IMR-90 (cell line): ENCODE data around the gene ORC1. TPM values are rescaled to one million over a fixed set of nuclear protein-coding genes. Genes with fewer than 3 reads are reported as not detected.

Source experiments
- ATAC-seq: fragments of 200-7000 bp; cut with Tn5 transposase; 2 replicates; pipeline ENCODE4 v1.9.1; 2020; ENCODE audit warnings: low read depth, mild to moderate bottlenecking, moderate library complexity
- BruUV-seq: library from RNA; stranded (reverse); fragments of 400-500 nt; replicated peaks from 2 replicates; lab custom pipeline; 2021; lab: Mats Ljungman, UMichigan
- CTCF ChIA-PET: fragments of 300-600 bp; formaldehyde crosslinking; extraction: SDS; loops from one replicate; lab custom pipeline; 2021; ENCODE audit warnings: antibody characterized with exemption; lab: Yijun Ruan, JAX
- POLR2A ChIA-PET: fragments of 300-600 bp; sonication (Branson Sonifier 250); formaldehyde crosslinking; loops from one replicate; lab custom pipeline; 2022; ENCODE audit warnings: antibody characterized with exemption; ENCODE audit not compliant: unreplicated experiment; lab: Charles Lee
- DNase-seq: peaks from one replicate; pipeline ENCODE4 v3.0.0; 2013
- H2AFZ ChIP-seq: replicated peaks from 2 replicates; pipeline ENCODE3; 2013; ENCODE audit warnings: low read length, mild to moderate bottlenecking; ENCODE audit not compliant: poor library complexity
- H2AK5ac ChIP-seq: 2 replicates; pipeline ENCODE4 v1.6.1; 2013; ENCODE audit warnings: low read depth, low read length, inconsistent platforms
- H2AK9ac ChIP-seq: replicated peaks from 2 replicates; pipeline ENCODE3; 2013; ENCODE audit warnings: mild to moderate bottlenecking, low read depth, low read length, moderate library complexity; ENCODE audit not compliant: poor library complexity
- H2BK120ac ChIP-seq: 2 replicates; pipeline ENCODE4 v1.6.1; 2013; ENCODE audit warnings: low read depth, low read length, inconsistent platforms
- H2BK15ac ChIP-seq: 3 replicates; pipeline ENCODE4 v1.6.1; 2013; ENCODE audit warnings: low read depth, low read length, inconsistent platforms
- H2BK20ac ChIP-seq: 2 replicates; pipeline ENCODE4 v1.6.1; 2013; ENCODE audit warnings: low read depth, mild to moderate bottlenecking, inconsistent platforms, low read length, moderate library complexity
- H2BK5ac ChIP-seq: 2 replicates; pipeline ENCODE4 v1.6.1; 2013; ENCODE audit warnings: mild to moderate bottlenecking, low read depth, low read length, inconsistent platforms; ENCODE audit not compliant: poor library complexity, severe bottlenecking
- H3K14ac ChIP-seq: replicated peaks from 2 replicates; pipeline ENCODE4 v1.6.1; 2013; ENCODE audit warnings: low read depth, low read length, inconsistent platforms
- H3K18ac ChIP-seq: 2 replicates; pipeline ENCODE4 v1.6.1; 2013; ENCODE audit warnings: low read depth, low read length, control low read depth
- H3K23ac ChIP-seq: 2 replicates; pipeline ENCODE4 v1.6.1; 2013; ENCODE audit warnings: low read depth, low read length, inconsistent platforms
- H3K27ac ChIP-seq: 2 replicates; pipeline ENCODE4 v1.5.1; 2013; ENCODE audit warnings: mild to moderate bottlenecking, control low read depth, low read length; ENCODE audit not compliant: insufficient read depth
- H3K27me3 ChIP-seq: 2 replicates; pipeline ENCODE4 v1.6.1; 2013; ENCODE audit warnings: low read length; ENCODE audit not compliant: control insufficient read depth, insufficient read depth
- H3K36me3 ChIP-seq: 2 replicates; pipeline ENCODE4 v1.6.1; 2013; ENCODE audit warnings: low read length, mixed read lengths; ENCODE audit not compliant: control insufficient read depth, insufficient read depth
- H3K4ac ChIP-seq: 2 replicates; pipeline ENCODE4 v1.6.1; 2013; ENCODE audit warnings: low read depth, low read length, inconsistent platforms
- H3K4me1 ChIP-seq: 2 replicates; pipeline ENCODE4 v1.6.1; 2013; ENCODE audit warnings: low read length, mixed read lengths; ENCODE audit not compliant: control insufficient read depth, insufficient read depth
- H3K4me2 ChIP-seq: 2 replicates; pipeline ENCODE4 v1.6.1; 2013; ENCODE audit warnings: low read depth, mild to moderate bottlenecking, control low read depth, low read length, moderate library complexity
- H3K4me3 ChIP-seq: 2 replicates; pipeline ENCODE4 v1.5.1; 2013; ENCODE audit warnings: low read depth, mild to moderate bottlenecking, control low read depth, low read length, moderate library complexity; ENCODE audit not compliant: insufficient read depth
- H3K56ac ChIP-seq: 2 replicates; pipeline ENCODE4 v1.6.1; 2013; ENCODE audit warnings: low read length, inconsistent platforms; ENCODE audit not compliant: insufficient read depth; ENCODE audit errors: extremely low read depth
- H3K79me1 ChIP-seq, 2 experiments: 2 replicates each; pipeline ENCODE4 v1.6.1; 2013; ENCODE audit warnings: low read length in 2 of 2, inconsistent platforms in 1 of 2, low read depth in 1 of 2
- H3K9ac ChIP-seq: 2 replicates; pipeline ENCODE4 v1.6.1; 2013; ENCODE audit warnings: low read depth, low read length, control low read depth
- H3K9me1 ChIP-seq: 2 replicates; pipeline ENCODE4 v1.6.1; 2013; ENCODE audit warnings: low read length, inconsistent platforms; ENCODE audit not compliant: insufficient read depth
- H3K9me3 ChIP-seq: 2 replicates; pipeline ENCODE4 v1.6.1; 2013; ENCODE audit warnings: low read length; ENCODE audit not compliant: control insufficient read depth, insufficient read depth
- H4K20me1 ChIP-seq: 2 replicates; pipeline ENCODE4 v1.6.1; 2013; ENCODE audit warnings: low read length, inconsistent platforms; ENCODE audit not compliant: insufficient read depth
- H4K5ac ChIP-seq: 2 replicates; pipeline ENCODE4 v1.6.1; 2013; ENCODE audit warnings: mild to moderate bottlenecking, low read depth, low read length, control low read depth
- H4K8ac ChIP-seq, 2 experiments: 2 replicates each; pipeline ENCODE4 v1.6.1; 2013; ENCODE audit warnings: low read depth in 2 of 2, low read length in 2 of 2, control low read depth in 1 of 2, inconsistent platforms in 1 of 2
- H4K91ac ChIP-seq: 2 replicates; pipeline ENCODE4 v1.6.1; 2013; ENCODE audit warnings: low read depth, low read length, inconsistent platforms; ENCODE audit not compliant: insufficient read depth
- ELK1 ChIP-seq: fragments of 150-350 bp; IDR thresholded peaks from 2 replicates; pipeline ENCODE4 v1.6.1; 2016; ENCODE audit warnings: low read depth, mild to moderate bottlenecking, low read length, moderate library complexity, borderline replicate concordance
- FOS ChIP-seq: fragments of 150-350 bp; IDR thresholded peaks from 2 replicates; pipeline ENCODE4 v1.6.1; 2016; ENCODE audit warnings: low read depth, low read length
- MAFK ChIP-seq: IDR thresholded peaks from 2 replicates; pipeline ENCODE4 v1.6.1; 2012; ENCODE audit warnings: low read depth, low read length, improper control_type of control experiment
- MAZ ChIP-seq: IDR thresholded peaks from 2 replicates; pipeline ENCODE4 v1.6.1; 2012; ENCODE audit warnings: low read depth, mild to moderate bottlenecking, low read length, improper control_type of control experiment, moderate library complexity, borderline replicate concordance
- MXI1 ChIP-seq: IDR thresholded peaks from 2 replicates; pipeline ENCODE4 v1.6.1; 2012; ENCODE audit warnings: low read depth, mild to moderate bottlenecking, low read length, moderate library complexity, borderline replicate concordance
- RAD21 ChIP-seq: IDR thresholded peaks from 2 replicates; pipeline ENCODE4 v1.6.1; 2012; ENCODE audit warnings: low read length, improper control_type of control experiment
- USF2 ChIP-seq: fragments of 150-350 bp; IDR thresholded peaks from 2 replicates; pipeline ENCODE4 v1.6.1; 2017; ENCODE audit warnings: mild to moderate bottlenecking, antibody characterized with exemption, low read length, low read depth
- WGBS, 2 experiments: methylation state at CpG; one replicate each; pipeline versions ENCODE4 v1.1.5 to v1.1.7; 2013; ENCODE audit warnings: missing lambda C conversion rate in 2 of 2; ENCODE audit not compliant: insufficient read length in 1 of 2; ENCODE audit errors: extremely low coverage in 2 of 2; 5-methylcytosine and 5-hydroxymethylcytosine counted together
- dilution Hi-C: fragments of 300-500 bp; cut with HindIII; formaldehyde crosslinking; loops from one replicate; pipeline ENCODE4 v1.14.3; 2018; ENCODE audit warnings: low sequenced_read_pairs; ENCODE audit not compliant: unreplicated experiment
- in situ Hi-C: fragments of 300-500 bp; cut with MboI; formaldehyde crosslinking; loops from 3 replicates; pipeline ENCODE4 v1.14.3; 2019; ENCODE audit warnings: low sequenced_read_pairs, inconsistent platforms, mixed read lengths
- intact Hi-C: fragments of 100-400 bp; cut with micrococcal nuclease; formaldehyde crosslinking; loops from 2 replicates; pipeline ENCODE4 v1.10.0; 2022
- polyA plus RNA-seq, 3 experiments: library from polyadenylated mRNA; depleted of rRNA; stranded (reverse); fragments of >200 nt; gene quantifications; 2 replicates each; pipeline ENCODE4 v1.2.3, GENCODE V29; 2012; ENCODE audit warnings: low replicate concordance in 1 of 3
- total RNA-seq: library from RNA; depleted of rRNA; stranded (reverse); fragments of >200 nt; gene quantifications from 2 replicates; pipeline ENCODE4 v1.2.3, GENCODE V29; 2012

Gene ORC1
- total and polyA plus RNA-seq, 2 of the 4 experiments (the other 2 are of a cell fraction): 6.3 to 10.6 TPM

- H2AFZ ChIP-seq: no peak overlapping the region
- POLR2A ChIA-PET: no interaction called here
- H2AK5ac ChIP-seq: peak overlapping the region; percentile 20
- DNase-seq (no peak), ATAC-seq (no peak)
- no peak overlapping the region for H2BK20ac ChIP-seq
- no peaks in the 10 kb centered on the region for H3K9me3 ChIP-seq
- H2AK9ac ChIP-seq: no peak overlapping the region
- no peak overlapping the region for H4K8ac ChIP-seq
- H3K23ac ChIP-seq: peak overlapping the region; percentile 45
- H3K9me1 ChIP-seq: peaks cover 12% of the 10 kb centered on the region
- H3K4ac ChIP-seq: 0 out of 2 replicates have a peak overlapping the region, but pooled peaks have one; percentile 20
- no peak for TF ChIP-seq MAZ
- TF ChIP-seq RAD21: no peak
- no peak for TF ChIP-seq FOS
- TF ChIP-seq MAFK: no peak
- no peak for TF ChIP-seq USF2
- no peak for TF ChIP-seq ELK1
- TF ChIP-seq MXI1: no peak
- H3K27ac ChIP-seq: no peak overlapping the region
- dilution Hi-C loops: no loop called here
- 90% methylated on average over 2 of the region's 9 CpGs; no CpG with 5 or more reads in 1 of the 2 experiments for WGBS, 2 experiments
- no peak overlapping the region for H3K14ac ChIP-seq
- H3K27me3 ChIP-seq: no peaks in the 10 kb centered on the region
- intact Hi-C loops: no loop called here
- H3K4me2 ChIP-seq: no peak overlapping the region
- no peak overlapping the region for H2BK5ac ChIP-seq
- no peak overlapping the region for H4K91ac ChIP-seq
- peaks cover 10% of the 10 kb centered on the region; the same call in 1 of the 2 replicates for H4K20me1 ChIP-seq
- H4K5ac ChIP-seq: no peak overlapping the region
- no TSS peak for BruUV-seq
- H2BK120ac ChIP-seq: no peak overlapping the region
- peaks cover 3 to 28% of the 10 kb centered on the region in 2 experiments; a peak in 3 of 4 replicates for H3K79me1 ChIP-seq
- H3K9ac ChIP-seq: no peak overlapping the region
- H3K36me3 ChIP-seq: peaks cover 12% of the 10 kb centered on the region
- no peak overlapping the region for H3K18ac ChIP-seq
- in situ Hi-C loops: no loop called here
- peak overlapping the region; percentile 34; the same call in 1 of the 3 replicates for H2BK15ac ChIP-seq
- no peak overlapping the region for H3K4me3 ChIP-seq
- CTCF ChIA-PET: interaction anchor here (0.6 kb wide), 1 partner anchor 56 kb away, joined by 4 read pairs; no protein-coding TSS in a partner anchor
- H3K56ac ChIP-seq: no peak overlapping the region
- H3K4me1 ChIP-seq: peaks cover 16% of the 10 kb centered on the region
Measured at GRCh38 chr1:52423771-52424170, 19.5 kb upstream of the ORC1 start.
